ENCODE results near the gene TP53I11. TPM values are rescaled to one million over a fixed set of nuclear protein-coding genes. Genes with fewer than 3 reads are reported as not detected.

TP53I11 gene
- total and polyA plus RNA-seq, 2 donors (not counting 3 experiments of a cell fraction or from before 2014, with no cell fraction given) = 31.5 to 79.4 TPM

DNA sequence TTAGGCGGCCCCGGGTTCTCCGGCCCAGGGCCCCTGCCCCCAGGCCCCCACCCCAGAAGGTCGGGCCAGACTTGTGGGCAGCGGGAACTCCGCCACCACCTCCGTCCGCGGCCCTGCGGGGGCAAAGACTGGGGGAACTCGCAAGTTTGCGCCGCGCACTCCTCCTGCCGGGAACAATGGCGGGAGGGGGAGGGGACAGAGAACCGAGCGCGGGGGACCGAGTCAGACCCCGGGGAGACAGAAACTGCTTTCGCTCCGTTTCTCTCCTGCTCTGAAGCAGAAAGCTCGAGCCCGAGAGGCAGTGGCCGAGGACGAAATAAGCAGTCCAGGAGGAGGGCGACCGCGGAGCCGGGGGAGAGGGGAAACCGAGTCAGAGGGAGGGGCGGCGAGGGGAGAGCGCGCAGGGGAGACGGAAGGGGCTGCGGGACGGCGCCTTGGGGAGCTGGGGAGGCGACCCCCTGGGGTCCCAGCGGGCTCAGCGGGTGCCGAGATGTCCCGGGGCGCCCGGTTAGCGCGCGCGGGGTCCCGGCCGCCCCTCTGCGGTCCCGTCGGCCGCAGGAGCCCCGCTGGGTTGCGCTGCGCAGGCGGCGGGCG, 555 bp downstream of the TP53I11 start:
- no peaks in the 10 kb centered on the region for H3K9me1 ChIP-seq (replicated peaks; ENCODE audit: control insufficient read depth, extremely low read depth, insufficient read depth, low read length)
- peak; percentile 26 for DNase-seq (ENCODE audit: low read depth, low spot score)
- peak overlapping the region; percentile 69 to 82 (median 72) for H3K4me3 ChIP-seq (replicated peaks in 1 of 3; ENCODE audit: insufficient read depth in 1 of 3, low read depth in 1 of 3, low read length in 3 of 3)
- H4K20me1 ChIP-seq (replicated peaks; ENCODE audit: control insufficient read depth, extremely low read depth, insufficient read depth, low read length) = peaks cover 2% of the 10 kb centered on the region
- H3K27me3 ChIP-seq (ENCODE audit: control insufficient read depth in 2 of 2, insufficient read depth in 2 of 2, low read length in 2 of 2) = no peaks in the 10 kb centered on the region
- ChIA-PET CTCF (interaction anchor here (0.7 to 1.5 kb wide), 9 partner anchors 14 to 333 kb away, joined by 3 to 10 read pairs (median 3); no protein-coding TSS in a partner anchor), POLR2A (interaction anchor here (0.8 kb wide), 1 partner anchor 30 kb away, joined by 4 read pairs; no protein-coding TSS in a partner anchor)
- no TSS peak for BruUV-seq (replicated peaks)
- H3K4me2 ChIP-seq (ENCODE audit: insufficient read depth, low read length) = peak overlapping the region; percentile 80
- peak overlapping the region; percentile 56 for H3K27ac ChIP-seq (ENCODE audit: insufficient read depth, low read depth, low read length)
- dilution Hi-C loops (cut with MboI; ENCODE audit: extremely low pct_ligation_motif_present, low sequenced_read_pairs) (no loop called here), intact Hi-C loops (cut with micrococcal nuclease) (loop anchor here (10.0 kb wide), 1 partner anchor 715 kb away; the partner anchor contains the start of gene CHST1)
- no peak for FAIRE-seq
- peak overlapping the region; percentile 92 for H2AFZ ChIP-seq (ENCODE audit: low read depth, low read length)
- TF ChIP-seq POLR2A (IDR thresholded peaks at IDR 0.05; ENCODE audit: low read depth, low read length) (no peak), MYC (IDR thresholded peaks at IDR 0.05; ENCODE audit: low read depth, low read length) (no peak), JUN (IDR thresholded peaks at IDR 0.05; ENCODE audit: borderline replicate concordance, insufficient read depth, insufficient read length, low read depth) (no peak), GATA2 (IDR thresholded peaks at IDR 0.05; ENCODE audit: insufficient read depth, insufficient read length, low read depth, low read length) (no peak), FOS (IDR thresholded peaks at IDR 0.05; ENCODE audit: borderline replicate concordance, insufficient read depth, low read length) (no peak), POLR2AphosphoS5 (IDR thresholded peaks at IDR 0.05; ENCODE audit: insufficient read depth, low read depth, low read length) (no peak), EZH2 (IDR thresholded peaks at IDR 0.05; ENCODE audit: borderline replicate concordance, low read depth, low read length, severe bottlenecking) (no peak)
- TF ChIP-seq, protein P1, sequence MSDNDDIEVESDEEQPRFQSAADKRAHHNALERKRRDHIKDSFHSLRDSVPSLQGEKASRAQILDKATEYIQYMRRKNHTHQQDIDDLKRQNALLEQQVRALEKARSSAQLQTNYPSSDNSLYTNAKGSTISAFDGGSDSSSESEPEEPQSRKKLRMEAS (IDR thresholded peaks at IDR 0.05; ENCODE audit: insufficient read depth, insufficient read length) = no peak
- TF ChIP-seq, protein P2, sequence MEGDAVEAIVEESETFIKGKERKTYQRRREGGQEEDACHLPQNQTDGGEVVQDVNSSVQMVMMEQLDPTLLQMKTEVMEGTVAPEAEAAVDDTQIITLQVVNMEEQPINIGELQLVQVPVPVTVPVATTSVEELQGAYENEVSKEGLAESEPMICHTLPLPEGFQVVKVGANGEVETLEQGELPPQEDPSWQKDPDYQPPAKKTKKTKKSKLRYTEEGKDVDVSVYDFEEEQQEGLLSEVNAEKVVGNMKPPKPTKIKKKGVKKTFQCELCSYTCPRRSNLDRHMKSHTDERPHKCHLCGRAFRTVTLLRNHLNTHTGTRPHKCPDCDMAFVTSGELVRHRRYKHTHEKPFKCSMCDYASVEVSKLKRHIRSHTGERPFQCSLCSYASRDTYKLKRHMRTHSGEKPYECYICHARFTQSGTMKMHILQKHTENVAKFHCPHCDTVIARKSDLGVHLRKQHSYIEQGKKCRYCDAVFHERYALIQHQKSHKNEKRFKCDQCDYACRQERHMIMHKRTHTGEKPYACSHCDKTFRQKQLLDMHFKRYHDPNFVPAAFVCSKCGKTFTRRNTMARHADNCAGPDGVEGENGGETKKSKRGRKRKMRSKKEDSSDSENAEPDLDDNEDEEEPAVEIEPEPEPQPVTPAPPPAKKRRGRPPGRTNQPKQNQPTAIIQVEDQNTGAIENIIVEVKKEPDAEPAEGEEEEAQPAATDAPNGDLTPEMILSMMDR (IDR thresholded peaks at IDR 0.05; ENCODE audit: extremely low read depth in 1 of 2, insufficient read depth in 1 of 2, low read depth in 1 of 2, low read length in 2 of 2) = no peak
- no peaks in the 10 kb centered on the region for H3K9me3 ChIP-seq (replicated peaks; ENCODE audit: control insufficient read depth, insufficient read depth, low read length)
- no peaks in the 10 kb centered on the region for H3K36me3 ChIP-seq (ENCODE audit: control insufficient read depth in 2 of 2, extremely low read depth in 1 of 2, insufficient read depth in 2 of 2, low read length in 2 of 2)
- H3K9ac ChIP-seq (replicated peaks; ENCODE audit: extremely low read depth, insufficient read depth, low read length) = peak overlapping the region; percentile 75
- H3K4me1 ChIP-seq (ENCODE audit: control insufficient read depth, extremely low read depth, insufficient read depth, low read length) = peaks cover 12% of the 10 kb centered on the region
- H3K79me2 ChIP-seq (ENCODE audit: control insufficient read depth, insufficient read depth, low read length) = no peaks in the 10 kb centered on the region

All from endothelial cell of umbilical vein (primary cell).